Measurements from ENCODE around the gene GPATCH1.
"Not testable (repeated sequence)": the region's sequence is repeated elsewhere in the genome, so short reads cannot be mapped to it uniquely, and the experiment has no call there.

GPATCH1 gene

DNA sequence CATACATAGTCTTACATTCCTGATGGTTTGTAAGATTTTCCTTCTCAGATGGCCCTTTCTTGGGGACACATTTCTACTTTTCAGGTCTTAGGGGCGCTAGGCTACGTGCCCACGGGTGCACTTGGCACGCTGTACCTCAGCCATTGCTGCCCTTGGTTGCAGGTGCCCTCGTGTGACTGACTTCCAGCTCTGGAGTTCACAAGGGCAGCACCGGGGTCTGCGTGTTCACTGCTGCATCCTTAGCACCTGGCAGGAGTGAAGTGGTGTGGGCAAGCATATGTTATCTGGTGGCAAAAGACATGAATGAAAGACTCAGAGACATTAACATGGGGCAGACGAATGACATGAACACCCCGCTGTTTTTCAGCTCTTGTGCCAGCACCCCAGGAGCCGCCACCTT, 37.7 kb downstream of the GPATCH1 start:
- peaks cover 20% of the 10 kb centered on the region; the same call in 1 of the 2 replicates for H3K36me3 ChIP-seq (ENCODE audit: insufficient read depth, low read length)

DNA sequence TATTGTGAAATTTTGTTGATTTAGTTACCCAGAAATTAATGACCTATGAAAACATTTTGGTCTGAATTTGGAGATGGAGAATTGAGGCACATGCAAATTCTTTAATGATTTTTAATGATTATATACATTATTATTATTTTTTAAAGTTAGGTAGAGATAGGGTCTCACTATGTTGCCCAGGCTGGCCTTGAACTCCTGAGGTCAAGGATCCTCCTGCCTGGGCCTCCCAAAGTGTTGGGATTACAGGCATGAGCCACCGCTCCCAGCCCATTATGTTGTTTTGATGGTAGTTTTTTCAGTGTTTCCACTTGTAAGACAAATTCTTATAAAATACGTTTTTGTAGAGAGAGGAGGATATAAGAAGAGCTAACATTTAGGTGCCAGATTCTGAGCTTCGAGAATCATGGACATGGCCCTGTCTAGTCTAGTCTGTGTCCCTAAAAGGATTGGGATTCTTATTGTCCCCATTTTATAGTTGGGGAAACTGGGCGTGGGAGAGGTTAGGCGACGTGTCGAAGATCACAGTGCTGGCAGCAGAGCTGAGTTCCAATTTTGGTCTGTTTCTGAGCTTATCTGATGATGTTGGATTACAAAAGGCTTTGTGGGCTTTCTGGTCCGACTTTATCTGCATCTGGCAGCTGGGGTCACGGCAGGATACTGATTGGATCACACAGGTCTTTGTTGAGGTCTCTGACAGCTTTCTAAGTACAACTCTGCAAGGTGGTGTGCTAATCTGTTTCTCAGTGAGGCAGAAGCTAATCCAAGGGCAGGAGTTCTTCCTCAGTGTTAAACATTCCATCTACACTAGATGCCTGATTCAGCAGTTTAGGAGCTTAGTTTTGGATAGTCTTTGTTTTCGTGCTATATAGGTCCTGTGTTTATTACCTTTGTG, 43.5 kb downstream of the GPATCH1 start:
- H3K4me1 ChIP-seq (ENCODE audit: insufficient read depth, low read length, poor library complexity, severe bottlenecking) = no peaks in the 10 kb centered on the region
- no peaks in the 10 kb centered on the region for H3K79me2 ChIP-seq (ENCODE audit: insufficient read depth, low read length)
- peak overlapping the region; percentile 8 for H3K4me2 ChIP-seq (ENCODE audit: low read depth, low read length, poor library complexity, severe bottlenecking)
- no peaks in the 10 kb centered on the region for H4K20me1 ChIP-seq (ENCODE audit: insufficient read depth, low read length, poor library complexity, severe bottlenecking)
- peaks cover 17% of the 10 kb centered on the region; the same call in 1 of the 2 replicates for H3K36me3 ChIP-seq (ENCODE audit: insufficient read depth, low read length)
- H3K9me3 ChIP-seq (ENCODE audit: insufficient read depth, low read depth, low read length) = no peaks in the 10 kb centered on the region
- no peak overlapping the region for H2AFZ ChIP-seq (ENCODE audit: low read length)
- no peaks in the 10 kb centered on the region for H3F3A ChIP-seq (ENCODE audit: low read depth)
- no peak overlapping the region for H3K4me3 ChIP-seq (ENCODE audit: low read length, poor library complexity, severe bottlenecking)
- no peak overlapping the region for H3K9ac ChIP-seq (ENCODE audit: low read depth, low read length, poor library complexity, severe bottlenecking)
- H3K9me2 ChIP-seq (replicated peaks; ENCODE audit: low read depth, low read length) = no peaks in the 10 kb centered on the region
- TF ChIP-seq EZH2phosphoT487 (IDR thresholded peaks at IDR 0.05; ENCODE audit: borderline replicate concordance) = no peak
- TF ChIP-seq, protein P1, sequence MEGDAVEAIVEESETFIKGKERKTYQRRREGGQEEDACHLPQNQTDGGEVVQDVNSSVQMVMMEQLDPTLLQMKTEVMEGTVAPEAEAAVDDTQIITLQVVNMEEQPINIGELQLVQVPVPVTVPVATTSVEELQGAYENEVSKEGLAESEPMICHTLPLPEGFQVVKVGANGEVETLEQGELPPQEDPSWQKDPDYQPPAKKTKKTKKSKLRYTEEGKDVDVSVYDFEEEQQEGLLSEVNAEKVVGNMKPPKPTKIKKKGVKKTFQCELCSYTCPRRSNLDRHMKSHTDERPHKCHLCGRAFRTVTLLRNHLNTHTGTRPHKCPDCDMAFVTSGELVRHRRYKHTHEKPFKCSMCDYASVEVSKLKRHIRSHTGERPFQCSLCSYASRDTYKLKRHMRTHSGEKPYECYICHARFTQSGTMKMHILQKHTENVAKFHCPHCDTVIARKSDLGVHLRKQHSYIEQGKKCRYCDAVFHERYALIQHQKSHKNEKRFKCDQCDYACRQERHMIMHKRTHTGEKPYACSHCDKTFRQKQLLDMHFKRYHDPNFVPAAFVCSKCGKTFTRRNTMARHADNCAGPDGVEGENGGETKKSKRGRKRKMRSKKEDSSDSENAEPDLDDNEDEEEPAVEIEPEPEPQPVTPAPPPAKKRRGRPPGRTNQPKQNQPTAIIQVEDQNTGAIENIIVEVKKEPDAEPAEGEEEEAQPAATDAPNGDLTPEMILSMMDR (conservative IDR thresholded peaks at IDR 0.05; ENCODE audit: low read length) = no peak
- no peaks in the 10 kb centered on the region for H3K27me3 ChIP-seq (ENCODE audit: insufficient read depth, low read length, poor library complexity, severe bottlenecking)

More for the DNA sequence above, 37.7 kb downstream of the GPATCH1 start:
- Histone ChIP-seq H3F3A (ENCODE audit: low read depth) (no peaks in the 10 kb centered on the region), H3K9ac (ENCODE audit: low read depth, low read length, poor library complexity, severe bottlenecking) (no peak overlapping the region), H2AFZ (ENCODE audit: low read length) (no peak overlapping the region), H3K79me2 (ENCODE audit: insufficient read depth, low read length) (no peaks in the 10 kb centered on the region), H3K4me3 (ENCODE audit: low read length, poor library complexity, severe bottlenecking) (no peak overlapping the region), H3K4me1 (ENCODE audit: insufficient read depth, low read length, poor library complexity, severe bottlenecking) (no peaks in the 10 kb centered on the region), H3K27me3 (ENCODE audit: insufficient read depth, low read length, poor library complexity, severe bottlenecking) (no peaks in the 10 kb centered on the region), H3K9me2 (replicated peaks; ENCODE audit: low read depth, low read length) (no peaks in the 10 kb centered on the region), H3K4me2 (ENCODE audit: low read depth, low read length, poor library complexity, severe bottlenecking) (no peak overlapping the region), H3K9me3 (ENCODE audit: insufficient read depth, low read depth, low read length) (no peaks in the 10 kb centered on the region), H4K20me1 (ENCODE audit: insufficient read depth, low read length, poor library complexity, severe bottlenecking) (no peaks in the 10 kb centered on the region)
- no peak for TF ChIP-seq EZH2phosphoT487 (IDR thresholded peaks at IDR 0.05; ENCODE audit: borderline replicate concordance)
- TF ChIP-seq, protein P1 (conservative IDR thresholded peaks at IDR 0.05; ENCODE audit: low read length) = no peak

DNA sequence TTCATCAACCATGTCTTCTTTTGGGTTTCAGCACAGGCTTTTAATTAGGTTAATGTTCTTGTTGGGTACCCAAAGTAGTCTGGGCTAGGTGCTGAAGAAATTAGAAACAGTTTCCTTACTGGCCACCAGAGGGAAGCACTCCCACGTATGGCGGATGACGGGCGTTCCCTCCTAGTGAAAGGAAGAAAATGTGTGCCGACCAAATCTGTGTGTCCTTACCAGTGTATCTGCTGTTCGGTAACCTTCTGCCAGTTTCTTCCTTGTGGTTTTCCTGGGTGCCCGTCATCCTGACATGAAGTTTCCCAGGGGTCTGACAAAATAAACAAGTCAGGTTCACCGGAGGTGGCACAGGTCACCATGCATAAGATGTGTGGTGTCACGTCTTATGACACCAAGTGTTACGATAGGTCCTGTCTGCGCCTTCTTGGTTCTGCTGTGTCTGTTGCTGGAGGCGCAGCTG, 45.0 kb downstream of the GPATCH1 start:
- Histone ChIP-seq H3K4me2 (ENCODE audit: low read depth, low read length, poor library complexity, severe bottlenecking) (no peak overlapping the region), H3K79me2 (ENCODE audit: insufficient read depth, low read length) (no peaks in the 10 kb centered on the region), H3K36me3 (ENCODE audit: insufficient read depth, low read length) (peaks cover 17% of the 10 kb centered on the region; the same call in 1 of the 2 replicates), H3K4me3 (ENCODE audit: low read length, poor library complexity, severe bottlenecking) (no peak overlapping the region), H4K20me1 (ENCODE audit: insufficient read depth, low read length, poor library complexity, severe bottlenecking) (no peaks in the 10 kb centered on the region), H3K9me3 (ENCODE audit: insufficient read depth, low read depth, low read length) (no peaks in the 10 kb centered on the region), H3K9ac (ENCODE audit: low read depth, low read length, poor library complexity, severe bottlenecking) (no peak overlapping the region), H3F3A (ENCODE audit: low read depth) (no peaks in the 10 kb centered on the region), H2AFZ (ENCODE audit: low read length) (no peak overlapping the region), H3K27me3 (ENCODE audit: insufficient read depth, low read length, poor library complexity, severe bottlenecking) (no peaks in the 10 kb centered on the region), H3K4me1 (ENCODE audit: insufficient read depth, low read length, poor library complexity, severe bottlenecking) (no peaks in the 10 kb centered on the region), H3K9me2 (replicated peaks; ENCODE audit: low read depth, low read length) (no peaks in the 10 kb centered on the region)
- TF ChIP-seq EZH2phosphoT487 (IDR thresholded peaks at IDR 0.05; ENCODE audit: borderline replicate concordance) = no peak
- TF ChIP-seq, protein P1 (conservative IDR thresholded peaks at IDR 0.05; ENCODE audit: low read length) = peak; percentile 76

DNA sequence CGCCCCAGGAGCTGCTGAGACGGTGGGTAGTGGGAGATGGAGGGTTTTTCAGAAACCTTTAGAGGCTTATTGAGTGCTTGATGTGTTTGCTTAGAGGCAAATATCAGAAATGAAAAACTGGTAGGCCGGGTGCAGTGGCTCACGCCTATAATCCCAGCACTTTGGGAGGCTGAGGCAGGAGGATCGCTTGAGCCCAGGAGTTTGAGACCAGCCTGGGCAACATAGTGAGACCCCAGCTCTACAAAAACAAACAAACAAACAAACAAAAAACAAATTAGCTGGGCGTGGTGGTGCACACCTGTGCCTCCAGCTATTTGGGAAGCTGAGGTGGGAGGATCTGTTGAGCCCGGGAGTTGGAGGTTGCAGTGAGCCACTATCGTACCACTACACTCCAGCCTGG, 45.7 kb downstream of the GPATCH1 start:
- not testable (repeated sequence) for H3K9ac ChIP-seq (ENCODE audit: low read depth, low read length, poor library complexity, severe bottlenecking); H3K4me1 ChIP-seq (ENCODE audit: insufficient read depth, low read length, poor library complexity, severe bottlenecking); H3K4me2 ChIP-seq (ENCODE audit: low read depth, low read length, poor library complexity, severe bottlenecking); H4K20me1 ChIP-seq (ENCODE audit: insufficient read depth, low read length, poor library complexity, severe bottlenecking); H3K9me2 ChIP-seq (replicated peaks; ENCODE audit: low read depth, low read length); H3F3A ChIP-seq (ENCODE audit: low read depth); H2AFZ ChIP-seq (ENCODE audit: low read length); H3K79me2 ChIP-seq (ENCODE audit: insufficient read depth, low read length); H3K27me3 ChIP-seq (ENCODE audit: insufficient read depth, low read length, poor library complexity, severe bottlenecking); H3K9me3 ChIP-seq (ENCODE audit: insufficient read depth, low read depth, low read length); H3K4me3 ChIP-seq (ENCODE audit: low read length, poor library complexity, severe bottlenecking)
- peaks cover 17% of the 10 kb centered on the region; the same call in 1 of the 2 replicates for H3K36me3 ChIP-seq (ENCODE audit: insufficient read depth, low read length)

All from Loucy (cell line).